Stimulated activated naive CD4-positive, alpha-beta T cell (primary cell): Measurements from ENCODE around the gene KCTD19.
"Not testable (repeated sequence)": the region's sequence is repeated elsewhere in the genome, so short reads cannot be mapped to it uniquely, and the experiment has no call there.

Experiments
- DNase-seq, 6 experiments: peaks; one replicate each; lab custom pipeline; 2025; lab: John Stamatoyannopoulos, UW

The KCTD19 gene

GRCh38 chr16:67326472-67327309, at the start of gene KCTD19, which contains the start of gene LRRC36:
Gene KCTD19, minus strand, starts transcription at chr16:67326741. Its CDS starts 34 bp downstream, at chr16:67326707.
Gene LRRC36, plus strand, starts transcription at chr16:67326815. Its CDS starts 48 bp downstream, at chr16:67326863.
- DNase-seq, result peak in 4 of 6 experiments; percentile 9 to 34 (median 22)

- DNase-seq, result not testable (repeated sequence)
Observed at GRCh38 chr16:67376012-67376411, 49.5 kb upstream of the KCTD19 start.

- no peak for DNase-seq
Observed at GRCh38 chr16:67372664-67373063, 46.1 kb upstream of the KCTD19 start.

GRCh38 chr16:67370661-67371060, 44.1 kb upstream of the KCTD19 start:
- no peak for DNase-seq

GRCh38 chr16:67364600-67365235, 38.2 kb upstream of the KCTD19 start:
- DNase-seq, result peak in 1 of 6 experiments; percentile 9

- DNase-seq, result no peak
Observed at GRCh38 chr16:67361038-67361437, 34.5 kb upstream of the KCTD19 start.

- DNase-seq, result not testable (repeated sequence)
Observed at GRCh38 chr16:67359540-67360269, 33.2 kb upstream of the KCTD19 start.

GRCh38 chr16:67357561-67357960, 31.0 kb upstream of the KCTD19 start:
- DNase-seq, result no peak

- DNase-seq, result no peak
Observed at GRCh38 chr16:67356396-67356795, 29.9 kb upstream of the KCTD19 start.

- DNase-seq, result not testable (repeated sequence)
Observed at GRCh38 chr16:67352463-67352862, 25.9 kb upstream of the KCTD19 start.

- no peak for DNase-seq
Observed at GRCh38 chr16:67350324-67350723, 23.8 kb upstream of the KCTD19 start.

GRCh38 chr16:67349172-67349571, 22.6 kb upstream of the KCTD19 start:
- peak in 2 of 6 experiments; percentile 13 to 15 for DNase-seq

GRCh38 chr16:67346341-67346740, 19.8 kb upstream of the KCTD19 start:
- no peak for DNase-seq

- DNase-seq, result no peak
Observed at GRCh38 chr16:67345401-67345800, 18.9 kb upstream of the KCTD19 start.

- DNase-seq, result no peak
Observed at GRCh38 chr16:67342616-67343015, 16.1 kb upstream of the KCTD19 start.

- no peak for DNase-seq
Observed at GRCh38 chr16:67341250-67341649, 14.7 kb upstream of the KCTD19 start.

GRCh38 chr16:67339453-67339852, 12.9 kb upstream of the KCTD19 start:
- DNase-seq, result no peak

- DNase-seq, result no peak
Observed at GRCh38 chr16:67336648-67337047, 10.1 kb upstream of the KCTD19 start.

GRCh38 chr16:67336116-67336515, 9.6 kb upstream of the KCTD19 start:
- no peak for DNase-seq

- DNase-seq, result no peak
Observed at GRCh38 chr16:67333315-67333714, 6.8 kb upstream of the KCTD19 start.

- no peak for DNase-seq
Observed at GRCh38 chr16:67329901-67330300, 3.4 kb upstream of the KCTD19 start.

GRCh38 chr16:67327743-67328142, 1.2 kb upstream of the KCTD19 start:
- DNase-seq, result no peak

GRCh38 chr16:67326115-67326471, 448 bp downstream of the KCTD19 start:
- no peak for DNase-seq
